Activated CD4-positive, alpha-beta memory T cell treated with anti-CD3 and anti-CD28 coated beads for 36 hours (primary cell): Measurements from ENCODE around the gene IFT25. TPM values are rescaled to one million over a fixed set of nuclear protein-coding genes. Genes with fewer than 3 reads are reported as not detected.

Source experiments
- CTCF ChIA-PET: fragments of 350-600 bp; sonication (Branson Sonifier 250); formaldehyde crosslinking; loops from one replicate; lab custom pipeline; 2021; ENCODE audit warnings: antibody characterized with exemption, inconsistent platforms; lab: Charles Lee
- POLR2A ChIA-PET: fragments of 350-600 bp; sonication (Branson Sonifier 250); formaldehyde crosslinking; loops from one replicate; lab custom pipeline; 2021; ENCODE audit warnings: antibody characterized with exemption; lab: Charles Lee
- DNase-seq: peaks from one replicate; pipeline ENCODE4 v3.0.0-alpha.2; 2020
- H3K27ac Mint-ChIP-seq: one replicate; pipeline ENCODE4 v1.8.0; 2021; ENCODE audit warnings: mixed read lengths
- H3K27me3 Mint-ChIP-seq: one replicate; pipeline ENCODE4 v1.8.0; 2021; ENCODE audit warnings: mixed read lengths
- H3K36me3 Mint-ChIP-seq: one replicate; pipeline ENCODE4 v1.8.0; 2021; ENCODE audit warnings: mixed read lengths
- H3K4me1 Mint-ChIP-seq: one replicate; pipeline ENCODE4 v1.8.0; 2021; ENCODE audit warnings: low read depth, mixed read lengths
- H3K4me3 Mint-ChIP-seq: one replicate; pipeline ENCODE4 v1.8.0; 2021; ENCODE audit warnings: mild to moderate bottlenecking, mixed read lengths
- H3K9me3 Mint-ChIP-seq: one replicate; pipeline ENCODE4 v1.8.0; 2021; ENCODE audit warnings: mixed read lengths
- intact Hi-C: fragments of 100-400 bp; cut with micrococcal nuclease; formaldehyde crosslinking; loops from one replicate; pipeline ENCODE4 v1.15.1; 2023
- total RNA-seq, 2 experiments: library from RNA; stranded (reverse); gene quantifications; one replicate each; pipeline ENCODE4 v1.2.3, GENCODE V29; 2021

The IFT25 gene
- total RNA-seq, 2 experiments from 2014 or later = 52.5 to 60.3 TPM

GRCh38 chr1:53918343-53918742 is 27.2 kb downstream of the IFT25 start:
- no peaks in the 10 kb centered on the region for H3K9me3 Mint-ChIP-seq
- POLR2A ChIA-PET = interaction anchor here (1.0 kb wide), 1 partner anchor 88 kb away, joined by 4 read pairs; no protein-coding TSS in a partner anchor
- H3K4me3 Mint-ChIP-seq = no peak overlapping the region
- intact Hi-C loops = loop anchor here (2.0 kb wide), 1 partner anchor 24 kb away; no protein-coding TSS in a partner anchor
- H3K27ac Mint-ChIP-seq = no peak overlapping the region
- DNase-seq = no peak
- H3K4me1 Mint-ChIP-seq = peaks cover 29% of the 10 kb centered on the region
- CTCF ChIA-PET = interaction anchor here (0.6 to 1.5 kb wide), 2 partner anchors 30 to 58 kb away, joined by 3 read pairs; no protein-coding TSS in a partner anchor
- H3K27me3 Mint-ChIP-seq = no peaks in the 10 kb centered on the region
- peaks cover 18% of the 10 kb centered on the region for H3K36me3 Mint-ChIP-seq

- H3K4me3 Mint-ChIP-seq = no peak overlapping the region
- H3K9me3 Mint-ChIP-seq = no peaks in the 10 kb centered on the region
- intact Hi-C loops = no loop called here
- no peaks in the 10 kb centered on the region for H3K27me3 Mint-ChIP-seq
- no peak for DNase-seq
- POLR2A ChIA-PET = interaction anchor here (1.4 kb wide), 1 partner anchor 12 kb away, joined by 3 read pairs; no protein-coding TSS in a partner anchor
- peaks cover 8% of the 10 kb centered on the region for H3K36me3 Mint-ChIP-seq
- peaks cover 15% of the 10 kb centered on the region for H3K4me1 Mint-ChIP-seq
- no peak overlapping the region for H3K27ac Mint-ChIP-seq
- CTCF ChIA-PET = interaction anchor here (0.6 to 1.4 kb wide), 3 partner anchors 14 to 51 kb away, joined by 3 to 9 read pairs (median 3); no protein-coding TSS in a partner anchor
Measured at GRCh38 chr1:53913352-53914033, 32.0 kb downstream of the IFT25 start.

GRCh38 chr1:53911442-53911841 is 34.1 kb downstream of the IFT25 start:
- POLR2A ChIA-PET = no interaction called here
- no peaks in the 10 kb centered on the region for H3K9me3 Mint-ChIP-seq

GRCh38 chr1:53909946-53910345 is 35.6 kb downstream of the IFT25 start:
- DNase-seq = no peak
- Mint-ChIP-seq H3K4me1 (no peaks in the 10 kb centered on the region), H3K36me3 (no peaks in the 10 kb centered on the region), H3K27me3 (no peaks in the 10 kb centered on the region), H3K4me3 (no peak overlapping the region), H3K27ac (no peak overlapping the region), H3K9me3 (no peaks in the 10 kb centered on the region)
- intact Hi-C loops = no loop called here
- CTCF ChIA-PET = interaction anchor here (0.6 kb wide), 1 partner anchor 49 kb away, joined by 3 read pairs; no protein-coding TSS in a partner anchor
- POLR2A ChIA-PET = no interaction called here

More at GRCh38 chr1:53911442-53911841, 34.1 kb downstream of the IFT25 start:
- Mint-ChIP-seq H3K4me1 (peaks cover 9% of the 10 kb centered on the region), H3K36me3 (peaks cover 4% of the 10 kb centered on the region), H3K27ac (no peak overlapping the region), H3K4me3 (no peak overlapping the region), H3K27me3 (no peaks in the 10 kb centered on the region)
- CTCF ChIA-PET = no interaction called here
- intact Hi-C loops = no loop called here
- no peak for DNase-seq

- CTCF ChIA-PET = no interaction called here
Measured at GRCh38 chr1:53906121-53906520, 39.4 kb downstream of the IFT25 start.

DNA sequence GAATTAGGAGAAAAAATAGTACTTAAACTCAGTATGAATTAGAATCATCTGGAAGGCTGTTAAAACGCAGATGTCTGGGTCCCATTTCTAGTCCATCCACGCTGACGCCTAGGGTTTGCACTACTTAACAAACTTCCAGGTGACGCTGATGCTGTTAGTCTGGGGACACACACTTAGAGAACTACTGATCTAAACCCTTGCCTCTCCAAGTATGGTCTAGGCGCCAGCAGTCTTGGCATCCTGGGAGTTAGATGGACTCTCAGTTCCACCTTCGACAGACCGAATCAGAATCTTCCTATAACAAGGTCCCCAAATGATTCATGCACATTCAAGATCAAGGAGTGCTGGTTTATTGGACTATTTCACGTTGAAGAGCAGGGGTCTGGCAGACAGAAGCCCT is 40.0 kb downstream of the IFT25 start:
- no peak for DNase-seq
- no peaks in the 10 kb centered on the region for H3K27me3 Mint-ChIP-seq
- ChIA-PET POLR2A (no interaction called here), CTCF (no interaction called here)
- intact Hi-C loops = no loop called here
- peaks cover 5% of the 10 kb centered on the region for H3K4me1 Mint-ChIP-seq
- H3K4me3 Mint-ChIP-seq = no peak overlapping the region
- no peaks in the 10 kb centered on the region for H3K9me3 Mint-ChIP-seq
- no peak overlapping the region for H3K27ac Mint-ChIP-seq
- no peaks in the 10 kb centered on the region for H3K36me3 Mint-ChIP-seq

More at GRCh38 chr1:53906121-53906520, 39.4 kb downstream of the IFT25 start:
- Mint-ChIP-seq H3K4me1 (peaks cover 2% of the 10 kb centered on the region), H3K9me3 (no peaks in the 10 kb centered on the region), H3K27ac (no peak overlapping the region), H3K4me3 (no peak overlapping the region), H3K36me3 (no peaks in the 10 kb centered on the region), H3K27me3 (no peaks in the 10 kb centered on the region)
- no peak for DNase-seq
- POLR2A ChIA-PET = no interaction called here
- intact Hi-C loops = no loop called here

DNA sequence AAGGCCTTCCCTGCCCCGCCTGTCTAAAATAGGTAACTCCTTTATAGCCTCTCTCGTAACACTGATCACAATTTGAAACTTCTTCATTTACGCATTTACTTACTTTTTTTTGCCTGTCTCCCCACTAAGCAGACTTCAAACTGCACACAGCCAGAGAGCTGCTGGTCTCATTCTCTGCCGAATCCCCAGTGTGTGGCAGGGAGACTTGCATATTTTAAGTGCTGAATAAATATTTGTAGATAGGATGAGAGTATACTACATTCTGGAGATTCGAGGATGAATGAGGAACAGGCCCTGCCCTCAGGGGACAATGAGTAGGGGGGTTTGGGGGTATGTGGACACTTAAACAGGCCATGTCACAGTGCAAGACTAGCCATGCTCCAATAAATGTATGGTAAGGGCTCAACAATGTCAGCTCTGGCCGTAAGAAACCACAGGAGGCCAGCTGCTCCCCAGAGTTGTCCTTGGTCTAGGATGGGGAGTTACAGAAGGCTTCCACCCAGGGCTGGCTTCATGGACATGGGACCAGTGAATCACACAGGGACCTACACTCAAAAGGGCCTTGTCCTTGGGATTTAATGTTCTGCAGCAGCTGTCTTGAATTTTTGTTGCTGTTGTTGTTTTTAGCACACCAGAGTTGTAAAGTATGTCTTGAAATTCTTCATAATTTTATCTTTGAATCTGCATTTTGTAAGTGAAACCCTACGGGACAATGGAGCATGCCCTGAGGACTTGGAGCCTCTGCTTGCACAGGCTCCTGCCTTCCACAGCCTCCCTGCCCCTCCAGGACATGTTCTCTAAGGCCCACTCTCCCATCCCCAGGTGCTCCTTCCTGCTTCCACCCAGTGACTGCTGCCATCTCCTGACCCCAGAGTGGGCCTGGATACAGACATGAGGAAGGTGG is 43.0 kb downstream of the IFT25 start:
- H3K4me1 Mint-ChIP-seq = peaks cover 5% of the 10 kb centered on the region
- H3K4me3 Mint-ChIP-seq = no peak overlapping the region
- H3K9me3 Mint-ChIP-seq = no peaks in the 10 kb centered on the region
- CTCF ChIA-PET = no interaction called here
- no peak overlapping the region for H3K27ac Mint-ChIP-seq
- no peaks in the 10 kb centered on the region for H3K36me3 Mint-ChIP-seq
- no peaks in the 10 kb centered on the region for H3K27me3 Mint-ChIP-seq
- intact Hi-C loops = no loop called here
- POLR2A ChIA-PET = no interaction called here
- DNase-seq = no peak

GRCh38 chr1:53899708-53900107 is 45.8 kb downstream of the IFT25 start:
- intact Hi-C loops = no loop called here
- Mint-ChIP-seq H3K36me3 (no peaks in the 10 kb centered on the region), H3K4me3 (no peak overlapping the region), H3K9me3 (no peaks in the 10 kb centered on the region), H3K27me3 (peaks cover 7% of the 10 kb centered on the region), H3K27ac (no peak overlapping the region), H3K4me1 (peaks cover 5% of the 10 kb centered on the region)
- CTCF ChIA-PET = interaction anchor here (0.7 to 1.7 kb wide), 2 partner anchors 14 to 60 kb away, joined by 3 to 4 read pairs; no protein-coding TSS in a partner anchor
- POLR2A ChIA-PET = no interaction called here
- no peak for DNase-seq

- DNase-seq = no peak
Measured at GRCh38 chr1:53899206-53899628, 46.3 kb downstream of the IFT25 start.

GRCh38 chr1:53896635-53897229 is 48.8 kb downstream of the IFT25 start:
- peaks cover 7% of the 10 kb centered on the region for H3K27me3 Mint-ChIP-seq
- no peak for DNase-seq
- no peak overlapping the region for H3K4me3 Mint-ChIP-seq
- H3K9me3 Mint-ChIP-seq = no peaks in the 10 kb centered on the region
- POLR2A ChIA-PET = no interaction called here
- no peak overlapping the region for H3K27ac Mint-ChIP-seq
- intact Hi-C loops = no loop called here
- H3K36me3 Mint-ChIP-seq = no peaks in the 10 kb centered on the region
- CTCF ChIA-PET = no interaction called here
- peaks cover 5% of the 10 kb centered on the region for H3K4me1 Mint-ChIP-seq

More at GRCh38 chr1:53899206-53899628, 46.3 kb downstream of the IFT25 start:
- H3K9me3 Mint-ChIP-seq = no peaks in the 10 kb centered on the region
- CTCF ChIA-PET = interaction anchor here (0.7 to 1.7 kb wide), 3 partner anchors 15 to 112 kb away, joined by 3 to 4 read pairs (median 3); no protein-coding TSS in a partner anchor
- H3K4me1 Mint-ChIP-seq = peaks cover 5% of the 10 kb centered on the region
- H3K4me3 Mint-ChIP-seq = no peak overlapping the region
- H3K27ac Mint-ChIP-seq = no peak overlapping the region
- POLR2A ChIA-PET = no interaction called here
- H3K27me3 Mint-ChIP-seq = peaks cover 7% of the 10 kb centered on the region
- no peaks in the 10 kb centered on the region for H3K36me3 Mint-ChIP-seq
- intact Hi-C loops = no loop called here

DNA sequence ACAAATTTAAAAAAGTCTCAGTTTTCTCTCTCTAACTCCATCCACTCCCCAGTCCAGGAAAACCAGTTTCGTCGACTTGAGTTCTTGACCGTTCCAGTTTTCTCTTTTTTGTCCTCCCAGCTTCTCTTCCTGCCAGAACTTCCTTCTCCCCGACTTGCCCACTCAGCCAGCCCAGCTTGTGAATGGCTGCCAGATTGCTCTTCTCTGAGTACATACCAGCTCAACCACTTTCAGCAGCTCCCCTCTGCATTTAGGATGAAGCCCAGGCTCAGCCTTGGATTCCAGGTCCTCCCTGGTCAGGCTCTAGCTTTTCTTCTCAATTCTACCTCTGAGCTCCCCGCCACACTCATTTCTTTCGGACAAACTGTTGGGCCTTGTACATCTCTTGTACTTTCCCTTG is 50.1 kb downstream of the IFT25 start:
- CTCF ChIA-PET = interaction anchor here (1.0 to 1.8 kb wide), 2 partner anchors 13 to 35 kb away, joined by 3 to 5 read pairs; no protein-coding TSS in a partner anchor
- H3K27ac Mint-ChIP-seq = no peak overlapping the region
- no peak for DNase-seq
- no peaks in the 10 kb centered on the region for H3K36me3 Mint-ChIP-seq
- H3K9me3 Mint-ChIP-seq = no peaks in the 10 kb centered on the region
- intact Hi-C loops = no loop called here
- H3K4me1 Mint-ChIP-seq = peaks cover 12% of the 10 kb centered on the region
- POLR2A ChIA-PET = no interaction called here
- H3K4me3 Mint-ChIP-seq = no peak overlapping the region
- H3K27me3 Mint-ChIP-seq = peaks cover 7% of the 10 kb centered on the region
